Endothelial cell of umbilical vein (primary cell): Measurements from ENCODE around the gene XXYLT1. TPM values are rescaled to one million over a fixed set of nuclear protein-coding genes. Genes with fewer than 3 reads are reported as not detected.

Source experiments
- BruUV-seq: library from RNA; stranded (reverse); fragments of 400-500 nt; replicated peaks from 2 replicates; lab custom pipeline; 2021; lab: Mats Ljungman, UMichigan
- CTCF ChIA-PET: fragments of 300-600, 350-600 bp; sonication (Branson Sonifier 250); formaldehyde crosslinking; loops from one replicate; lab custom pipeline; 2021; ENCODE audit warnings: antibody characterized with exemption, inconsistent platforms; lab: Charles Lee
- POLR2A ChIA-PET: fragments of 300-600, 350-600 bp; sonication (Branson Sonifier 250); formaldehyde crosslinking; loops from one replicate; lab custom pipeline; 2021; ENCODE audit warnings: antibody characterized with exemption, inconsistent platforms; lab: Charles Lee
- DNase-seq: peaks from one replicate; pipeline ENCODE4 v3.0.0-alpha.2; 2011; ENCODE audit warnings: low read depth, low spot score
- FAIRE-seq: peaks from 2 replicates; lab custom pipeline; 2011; peaks lifted over from hg19 to GRCh38; lab: Jason Lieb, UNC
- H2AFZ ChIP-seq: 2 replicates; pipeline ENCODE4 v1.6.0; 2012; ENCODE audit warnings: low read depth, low read length, control low read depth, inconsistent platforms
- H3K27ac ChIP-seq: 2 replicates; pipeline ENCODE4 v1.5.1; 2011; ENCODE audit warnings: low read depth, mild to moderate bottlenecking, control low read depth, low read length, moderate library complexity; ENCODE audit not compliant: insufficient read depth
- H3K27me3 ChIP-seq, 2 experiments: 2 replicates each; pipeline versions ENCODE4 v1.6.0 to v1.6.1; 2011; ENCODE audit warnings: low read length in 2 of 2, mixed read lengths in 1 of 2; ENCODE audit not compliant: control insufficient read depth in 2 of 2, insufficient read depth in 2 of 2
- H3K36me3 ChIP-seq, 2 experiments: 2 replicates in 1 of 2; 3 replicates in 1 of 2; pipeline ENCODE4 v1.5.1; 2011; ENCODE audit warnings: low read length in 2 of 2, mild to moderate bottlenecking in 1 of 2, moderate library complexity in 1 of 2; ENCODE audit not compliant: control insufficient read depth in 2 of 2, insufficient read depth in 2 of 2; ENCODE audit errors: extremely low read depth in 1 of 2
- H3K4me1 ChIP-seq: 3 replicates; pipeline ENCODE4 v1.5.1; 2011; ENCODE audit warnings: mild to moderate bottlenecking, low read length; ENCODE audit not compliant: control insufficient read depth, insufficient read depth; ENCODE audit errors: extremely low read depth
- H3K4me2 ChIP-seq: 2 replicates; pipeline ENCODE4 v1.6.1; 2011; ENCODE audit warnings: low read length, control low read depth, mixed read lengths; ENCODE audit not compliant: insufficient read depth
- H3K4me3 ChIP-seq, 3 experiments: fragments of 200-600 bp in 1 of 3; sonication (generic), shearing (Covaris generic) in 1 of 3; replicated peaks in 1 of 3; 2 replicates each; pipeline ENCODE4 v1.5.1; 2011 to 2016; ENCODE audit warnings: control low read depth in 3 of 3, low read length in 3 of 3, mild to moderate bottlenecking in 2 of 3, inconsistent platforms in 1 of 3, low read depth in 1 of 3, moderate library complexity in 1 of 3; ENCODE audit not compliant: insufficient read depth in 1 of 3
- H3K79me2 ChIP-seq: 2 replicates; pipeline ENCODE4 v1.6.0; 2012; ENCODE audit warnings: low read length, inconsistent platforms; ENCODE audit not compliant: control insufficient read depth, insufficient read depth
- H3K9ac ChIP-seq: replicated peaks from 2 replicates; pipeline ENCODE3; 2011; ENCODE audit warnings: low read length, control low read depth; ENCODE audit not compliant: insufficient read depth; ENCODE audit errors: extremely low read depth
- H3K9me1 ChIP-seq: replicated peaks from 3 replicates; pipeline ENCODE4 v1.6.0; 2011; ENCODE audit warnings: mild to moderate bottlenecking, low read length; ENCODE audit not compliant: control insufficient read depth, insufficient read depth; ENCODE audit errors: extremely low read depth
- H3K9me3 ChIP-seq: replicated peaks from 2 replicates; pipeline ENCODE4 v1.5.1; 2012; ENCODE audit warnings: low read length, inconsistent platforms; ENCODE audit not compliant: control insufficient read depth, insufficient read depth
- H4K20me1 ChIP-seq: replicated peaks from 2 replicates; pipeline ENCODE3; 2011; ENCODE audit warnings: mild to moderate bottlenecking, low read length; ENCODE audit not compliant: control insufficient read depth, insufficient read depth; ENCODE audit errors: extremely low read depth
- EZH2 ChIP-seq: IDR thresholded peaks from 2 replicates; pipeline ENCODE4 v1.6.1; 2012; ENCODE audit warnings: borderline replicate concordance, low read depth, mild to moderate bottlenecking, moderate library complexity, low read length, inconsistent platforms; ENCODE audit not compliant: severe bottlenecking
- FOS ChIP-seq: IDR thresholded peaks from 2 replicates; pipeline ENCODE4 v1.6.1; 2011; ENCODE audit warnings: mild to moderate bottlenecking, low read length, moderate library complexity, borderline replicate concordance; ENCODE audit not compliant: insufficient read depth
- GATA2 ChIP-seq: IDR thresholded peaks from 2 replicates; pipeline ENCODE4 v1.7.0; 2011; ENCODE audit warnings: low read depth, mild to moderate bottlenecking, moderate library complexity, mixed read lengths, low read length; ENCODE audit not compliant: insufficient read length, insufficient read depth
- JUN ChIP-seq: IDR thresholded peaks from 2 replicates; pipeline ENCODE4 v1.6.1; 2011; ENCODE audit warnings: borderline replicate concordance, low read depth; ENCODE audit not compliant: insufficient read length, insufficient read depth
- MYC ChIP-seq: IDR thresholded peaks from one replicate; pipeline ENCODE4 v1.6.1; 2011; ENCODE audit warnings: mild to moderate bottlenecking, low read depth, low read length
- POLR2AphosphoS5 ChIP-seq: IDR thresholded peaks from 2 replicates; pipeline ENCODE4 v1.6.1; 2012; ENCODE audit warnings: low read depth, mild to moderate bottlenecking, control low read depth, low read length, moderate library complexity; ENCODE audit not compliant: insufficient read depth
- dilution Hi-C: fragments of 300-500 bp; cut with MboI; formaldehyde crosslinking; loops from one replicate; pipeline ENCODE4 v1.15.0; 2019; ENCODE audit warnings: low sequenced_read_pairs; ENCODE audit not compliant: extremely low pct_ligation_motif_present
- intact Hi-C: fragments of 100-400 bp; cut with micrococcal nuclease; formaldehyde crosslinking; loops from one replicate; pipeline ENCODE4 v1.10.0; 2022
- polyA plus RNA-seq, 4 experiments: library from polyadenylated mRNA; depleted of rRNA in 3 of 4; stranded (reverse) in 3 of 4; unstranded in 1 of 4; fragments of >200 nt; gene quantifications; 2 replicates each; pipeline versions ENCODE4 v1.2.1 to v1.2.3, GENCODE V29; 2011 to 2012; ENCODE audit warnings: missing spikeins in 1 of 4
- total RNA-seq: library from RNA; stranded (reverse); gene quantifications from 2 replicates; pipeline ENCODE4 v1.2.3, GENCODE V29; 2021
- TF ChIP-seq, protein P1 (sequence below): IDR thresholded peaks from 2 replicates; pipeline ENCODE4 v1.6.1; 2011; ENCODE audit not compliant: insufficient read depth, insufficient read length

Gene XXYLT1
- total and polyA plus RNA-seq, 2 donors (not counting 3 experiments of a cell fraction or from before 2014, with no cell fraction given) = 54.4 to 78.1 TPM

DNA sequence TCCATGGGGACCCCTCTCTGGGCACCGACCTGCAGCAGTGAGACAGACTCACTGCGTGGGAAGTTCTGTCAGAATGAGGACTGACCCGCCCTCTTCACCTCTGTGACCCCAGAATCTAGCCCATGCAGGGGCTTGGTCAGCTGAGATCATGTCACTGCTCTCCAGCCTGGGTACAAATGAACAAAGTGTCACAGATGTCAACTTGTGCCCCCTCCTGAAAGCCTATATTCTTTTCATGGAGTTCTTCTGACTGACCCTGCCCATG lies 210.8 kb downstream of the XXYLT1 start:
- dilution Hi-C loops = no loop called here
- BruUV-seq = no TSS peak
- no peak for FAIRE-seq
- Histone ChIP-seq H3K4me2 (no peak overlapping the region), H3K79me2 (no peaks in the 10 kb centered on the region), H3K9me1 (no peaks in the 10 kb centered on the region), H2AFZ (no peak overlapping the region), H3K9ac (no peak overlapping the region), H3K9me3 (no peaks in the 10 kb centered on the region), H3K27ac (no peak overlapping the region), H3K4me3 (no peak overlapping the region), H3K4me1 (peaks cover 15% of the 10 kb centered on the region), H3K36me3 (no peaks in the 10 kb centered on the region), H4K20me1 (no peaks in the 10 kb centered on the region), H3K27me3 (no peaks in the 10 kb centered on the region)
- DNase-seq = no peak
- intact Hi-C loops = loop anchor here (1.0 kb wide), 1 partner anchor 378 kb away; no protein-coding TSS in a partner anchor
- TF ChIP-seq, protein P1, sequence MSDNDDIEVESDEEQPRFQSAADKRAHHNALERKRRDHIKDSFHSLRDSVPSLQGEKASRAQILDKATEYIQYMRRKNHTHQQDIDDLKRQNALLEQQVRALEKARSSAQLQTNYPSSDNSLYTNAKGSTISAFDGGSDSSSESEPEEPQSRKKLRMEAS = no peak
- TF ChIP-seq EZH2 = no peak
- TF ChIP-seq MYC = no peak
- no peak for TF ChIP-seq FOS
- TF ChIP-seq GATA2 = no peak
- no peak for TF ChIP-seq JUN
- no peak for TF ChIP-seq POLR2AphosphoS5
- ChIA-PET CTCF (interaction anchor here (1.5 kb wide), 1 partner anchor 60 kb away, joined by 3 read pairs; no protein-coding TSS in a partner anchor), POLR2A (no interaction called here)
